GM21515 (cell line): ENCODE data around the gene APOE.

Experiments
- ATAC-seq: cut with Tn5 transposase; IDR thresholded peaks from one replicate; pipeline ENCODE4 v1.9.1; 2021; ENCODE audit not compliant: unreplicated experiment

Gene APOE

DNA sequence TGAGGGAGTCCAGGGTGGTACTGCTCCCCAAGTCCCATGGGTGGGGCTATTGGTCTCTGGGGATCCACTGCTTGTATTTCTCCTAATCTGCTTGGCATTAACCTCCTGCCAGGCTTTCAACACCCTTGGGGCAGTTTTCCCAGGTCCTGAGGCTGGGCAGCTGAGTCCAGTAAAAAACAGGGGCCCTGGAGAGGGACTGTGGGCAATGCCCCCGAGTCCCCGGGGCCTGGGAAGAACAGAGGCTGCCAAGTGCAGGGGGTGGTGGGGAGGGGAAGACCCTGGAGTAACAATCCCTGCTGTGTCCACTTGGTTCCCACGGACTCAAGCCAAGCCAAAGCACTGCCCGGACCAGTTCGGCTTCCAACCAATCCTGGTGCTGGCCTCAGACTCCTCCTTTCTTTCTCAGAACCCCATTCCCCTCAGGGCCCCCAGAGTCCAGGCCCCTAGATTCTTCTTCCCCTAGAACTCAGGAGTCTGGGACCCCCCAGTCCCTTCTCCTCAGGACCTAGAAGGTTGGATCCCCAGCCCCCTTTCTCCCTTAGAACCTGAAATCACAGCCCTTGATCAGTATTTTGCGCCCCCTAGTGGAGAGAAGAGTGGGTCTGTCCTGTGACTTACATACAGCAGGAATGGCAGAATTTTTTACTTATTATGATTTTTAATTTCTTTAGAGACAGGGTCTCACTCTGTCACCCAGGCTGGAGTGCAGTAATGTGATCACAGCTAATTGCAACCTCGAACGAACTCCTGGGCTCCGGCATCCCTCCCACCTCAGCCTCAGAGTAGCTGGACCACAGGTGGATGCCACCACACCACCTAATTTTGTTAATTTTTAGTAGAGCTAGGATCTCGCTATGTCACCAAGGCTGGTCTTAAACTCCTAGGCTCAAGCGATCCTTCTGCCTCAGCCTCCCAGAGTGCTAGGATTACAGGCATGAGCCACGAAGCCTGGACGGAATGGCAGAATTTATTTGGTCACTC, 45.9 kb downstream of the APOE start:
- ATAC-seq: no peak

DNA sequence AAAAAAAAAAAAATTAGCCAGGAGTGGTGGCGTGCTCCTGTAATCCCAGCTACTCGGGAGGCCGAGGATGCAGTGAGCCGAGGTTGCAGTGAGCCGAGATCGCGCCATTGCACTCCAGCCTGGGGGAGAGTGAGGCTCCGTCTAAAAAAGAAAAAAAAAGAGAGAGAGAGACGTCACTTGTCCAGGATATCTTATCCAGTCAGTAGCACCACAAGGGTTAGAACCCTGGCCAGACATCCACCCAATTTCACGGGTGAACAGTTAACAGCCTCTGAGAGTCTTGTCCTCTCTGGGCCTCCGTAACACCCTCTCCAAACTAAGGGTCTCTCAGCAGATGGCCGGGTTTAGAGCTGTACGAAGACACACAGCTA, 48.7 kb downstream of the APOE start:
- peak; percentile 13 for ATAC-seq

DNA sequence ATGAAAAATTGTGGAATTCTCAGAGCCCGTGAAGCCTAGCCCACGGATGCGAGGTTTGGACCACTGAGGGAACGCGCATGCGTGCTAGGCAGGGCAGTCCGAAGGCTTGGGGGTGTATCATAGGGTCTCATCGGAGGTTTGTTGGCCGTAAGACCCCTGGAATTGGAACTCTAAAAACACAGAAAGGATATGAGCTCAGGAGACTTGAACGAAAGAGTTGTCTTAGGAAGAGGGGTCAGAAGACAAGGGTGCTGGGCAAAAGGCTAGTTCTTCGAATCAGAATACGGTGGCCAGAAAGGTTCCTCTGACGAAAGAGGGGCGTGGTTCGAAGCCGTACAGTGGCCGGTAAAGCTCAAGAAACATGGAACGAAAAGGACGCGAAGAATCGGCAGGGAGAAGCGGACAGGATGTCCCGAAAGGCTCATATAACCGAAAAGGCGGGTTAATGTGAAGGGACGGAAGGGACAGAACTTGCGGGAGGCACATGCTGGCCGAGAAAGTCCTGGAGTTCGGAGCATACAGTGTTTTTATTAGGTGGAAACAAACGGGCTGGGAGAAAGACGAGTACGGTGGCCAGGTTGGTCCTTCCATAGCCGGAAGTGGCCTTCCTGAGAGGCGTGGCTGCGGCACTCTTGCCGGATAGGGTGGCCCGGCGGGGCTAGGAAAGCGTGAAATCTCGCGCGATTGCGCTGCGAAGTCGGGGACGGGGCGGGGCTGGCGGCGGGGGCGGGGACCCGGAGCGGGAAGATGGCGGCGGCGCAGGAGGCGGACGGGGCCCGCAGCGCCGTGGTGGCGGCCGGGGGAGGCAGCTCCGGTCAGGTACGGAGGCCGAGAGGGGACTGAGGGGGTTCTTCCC, 49.3 kb downstream of the APOE start, which contains the start of gene CLPTM1:
CLPTM1 (plus strand) TSS at position 732 of the 856 bp plus-strand sequence; CDS start at position 748, 16 bp downstream.
- peak; percentile 76 for ATAC-seq

DNA sequence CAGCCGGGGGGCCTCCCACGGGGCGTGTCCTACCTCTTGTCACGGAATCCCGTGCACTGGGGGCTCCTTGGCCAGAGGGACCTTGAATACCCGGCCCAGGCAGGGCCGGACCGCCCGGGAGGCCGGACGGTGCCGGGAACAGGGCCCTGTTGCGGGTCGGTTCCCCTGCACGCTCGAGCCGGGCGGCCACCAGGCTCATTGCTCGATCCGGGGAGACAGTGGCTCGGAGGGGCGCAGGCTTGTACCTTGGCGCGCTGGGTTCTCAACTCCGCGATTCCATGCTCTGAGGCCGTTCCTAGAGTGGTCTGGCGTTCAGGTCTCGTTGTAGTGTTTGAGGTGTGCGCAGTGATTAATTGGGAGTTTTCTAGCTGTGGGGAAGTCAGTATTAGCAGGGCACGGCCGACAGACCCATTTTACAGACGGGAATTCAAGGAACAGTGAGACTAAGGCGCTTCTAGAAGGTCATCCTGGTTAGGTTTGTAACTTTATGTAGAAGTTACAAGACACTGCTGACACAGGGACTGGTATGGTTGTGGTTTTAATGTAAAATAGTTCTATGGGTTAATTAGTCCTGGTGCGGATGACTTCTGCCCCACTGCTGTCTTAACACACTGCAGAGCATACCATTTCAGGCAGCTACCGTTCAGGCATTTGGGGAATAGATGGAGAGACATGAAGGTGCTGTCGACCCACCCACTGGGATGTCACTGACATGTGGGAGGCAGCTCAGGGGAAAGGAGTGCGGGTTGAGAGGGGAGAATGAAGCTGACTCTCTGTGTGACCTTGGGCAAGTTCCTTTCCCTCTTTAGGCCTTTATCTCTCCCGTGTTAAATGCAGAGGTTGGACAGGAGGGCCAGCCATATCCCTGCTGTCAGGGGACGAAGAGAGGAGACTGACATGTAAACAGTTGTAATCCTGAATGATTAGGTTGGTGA, 50.2 kb downstream of the APOE start:
- peak; percentile 22 for ATAC-seq

DNA sequence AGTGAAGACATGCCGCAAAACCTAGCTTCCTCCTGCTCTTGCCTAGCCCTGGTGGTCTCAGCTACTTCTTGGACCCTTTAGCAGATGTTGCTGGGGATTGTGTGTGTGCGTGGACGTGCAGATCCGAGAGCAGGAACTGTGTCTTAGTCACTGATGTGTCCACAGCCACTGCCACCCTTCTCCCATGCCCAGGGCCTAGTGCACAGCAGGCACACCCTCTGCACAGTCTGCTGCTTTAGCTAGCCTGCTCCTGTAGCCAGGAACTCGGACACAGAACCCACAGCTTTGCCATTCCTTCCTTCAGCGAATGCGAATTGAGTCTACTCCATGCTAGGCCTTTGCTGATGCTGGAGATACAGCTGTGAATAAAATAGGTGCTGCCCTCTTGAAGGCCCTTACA, 51.9 kb downstream of the APOE start:
- no peak for ATAC-seq

DNA sequence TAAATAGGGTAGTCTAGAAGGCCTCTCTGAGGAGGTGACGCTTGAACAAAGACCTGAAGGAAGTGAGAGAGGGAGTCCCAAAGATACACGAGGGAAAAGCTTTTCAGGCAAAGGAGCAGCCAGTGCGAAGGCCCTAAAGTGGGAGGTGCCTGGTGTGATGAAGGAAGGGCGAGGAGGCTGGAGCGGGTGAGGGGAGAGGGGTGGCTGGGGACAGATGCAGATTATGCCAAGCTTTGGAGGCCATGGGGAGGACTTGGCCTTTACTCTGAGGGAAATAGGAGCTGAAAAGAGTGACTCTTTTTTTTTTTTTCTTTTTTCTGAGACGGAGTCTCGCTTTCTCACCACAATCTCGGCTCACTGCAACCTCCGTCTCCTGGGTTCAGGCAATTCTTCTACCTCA, 52.5 kb downstream of the APOE start:
- no peak for ATAC-seq
